Esophagus squamous epithelium (tissue), 4 donors: Measurements from ENCODE around the gene FNDC3B.

ENCODE experiments used
- POLR2A ChIP-seq, 4 donors: fragments of 450-650 bp; IDR thresholded peaks; one replicate each; pipeline ENCODE4 v1.6.1; 2017; ENCODE audit warnings: antibody characterized with exemption in 4 of 4, mild to moderate bottlenecking in 4 of 4, moderate library complexity in 3 of 4
- TF ChIP-seq, protein P1 (sequence below), 6 experiments: fragments of 450-650 bp in 4 of 6; fragments of 200-600 bp in 2 of 6; sonication (generic) in 2 of 6; IDR thresholded peaks; one replicate each; pipeline ENCODE4 v1.5.1; 2016 to 2019; ENCODE audit warnings: antibody characterized with exemption in 6 of 6, mild to moderate bottlenecking in 4 of 6, moderate library complexity in 4 of 6

DNA sequence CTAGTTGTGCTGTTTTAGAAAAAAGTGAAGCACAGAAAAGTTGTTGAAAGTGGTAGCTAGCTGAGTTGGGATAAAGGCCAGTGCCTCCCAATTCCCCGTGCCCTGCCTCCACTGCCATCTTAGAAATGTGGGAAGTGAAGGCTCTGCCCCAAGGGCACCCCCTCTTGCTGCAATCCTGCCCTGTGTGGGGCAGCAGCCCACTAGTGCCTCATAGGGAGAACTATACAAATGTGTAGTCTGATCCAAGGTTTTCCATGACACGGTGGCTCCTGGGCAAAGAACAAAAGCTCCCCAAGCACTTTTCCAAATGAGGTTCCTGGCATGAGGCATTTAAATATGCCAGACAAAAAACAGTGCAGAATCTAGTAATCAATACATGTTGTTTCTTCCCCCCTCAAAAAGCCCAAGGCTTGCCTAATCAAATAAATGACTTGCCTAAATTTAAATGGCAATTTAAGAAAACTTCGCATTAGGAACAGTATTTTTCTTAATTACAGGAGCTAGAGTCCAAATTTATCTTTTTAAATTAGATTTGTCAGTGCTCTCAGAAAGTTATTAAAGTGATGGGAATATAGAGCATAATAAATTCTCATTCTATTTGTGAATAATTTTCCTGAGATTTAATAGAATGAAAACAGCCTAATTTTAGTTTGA is 325.1 kb downstream of the FNDC3B start:
- TF ChIP-seq, protein P1, sequence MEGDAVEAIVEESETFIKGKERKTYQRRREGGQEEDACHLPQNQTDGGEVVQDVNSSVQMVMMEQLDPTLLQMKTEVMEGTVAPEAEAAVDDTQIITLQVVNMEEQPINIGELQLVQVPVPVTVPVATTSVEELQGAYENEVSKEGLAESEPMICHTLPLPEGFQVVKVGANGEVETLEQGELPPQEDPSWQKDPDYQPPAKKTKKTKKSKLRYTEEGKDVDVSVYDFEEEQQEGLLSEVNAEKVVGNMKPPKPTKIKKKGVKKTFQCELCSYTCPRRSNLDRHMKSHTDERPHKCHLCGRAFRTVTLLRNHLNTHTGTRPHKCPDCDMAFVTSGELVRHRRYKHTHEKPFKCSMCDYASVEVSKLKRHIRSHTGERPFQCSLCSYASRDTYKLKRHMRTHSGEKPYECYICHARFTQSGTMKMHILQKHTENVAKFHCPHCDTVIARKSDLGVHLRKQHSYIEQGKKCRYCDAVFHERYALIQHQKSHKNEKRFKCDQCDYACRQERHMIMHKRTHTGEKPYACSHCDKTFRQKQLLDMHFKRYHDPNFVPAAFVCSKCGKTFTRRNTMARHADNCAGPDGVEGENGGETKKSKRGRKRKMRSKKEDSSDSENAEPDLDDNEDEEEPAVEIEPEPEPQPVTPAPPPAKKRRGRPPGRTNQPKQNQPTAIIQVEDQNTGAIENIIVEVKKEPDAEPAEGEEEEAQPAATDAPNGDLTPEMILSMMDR (IDR thresholded peaks at IDR 0.05) = no peak
- no peak for TF ChIP-seq POLR2A (IDR thresholded peaks at IDR 0.05)
